Measurements from ENCODE around the gene DIP2B. TPM values are rescaled to one million over a fixed set of nuclear protein-coding genes. Genes with fewer than 3 reads are reported as not detected.

DIP2B gene
- total RNA-seq, 1 experiment from 2014 or later, result 20.0 TPM

- Histone ChIP-seq H3K27ac (ENCODE audit: insufficient read length, low read depth, low read length) (no peak overlapping the region), H3K27me3 (ENCODE audit: insufficient read depth, low read length) (no peaks in the 10 kb centered on the region), H3K4me2 (ENCODE audit: insufficient read depth, insufficient read length, low read length) (no peak overlapping the region), H2AK5ac (ENCODE audit: insufficient read length, low read length) (peak overlapping the region; percentile 41), H4K91ac (ENCODE audit: insufficient read length, low read depth, low read length) (no peak overlapping the region), H3K79me1 (ENCODE audit: insufficient read depth, low read depth, low read length, poor library complexity, severe bottlenecking) (no peaks in the 10 kb centered on the region), H3K79me2 (ENCODE audit: insufficient read depth, low read length) (peaks cover 3% of the 10 kb centered on the region; the same call in 1 of the 2 replicates), H2BK12ac (ENCODE audit: insufficient read length, low read depth, low read length) (no peak overlapping the region), H3K9ac (ENCODE audit: extremely low read depth, insufficient read length, low read length) (no peak overlapping the region), H4K8ac (replicated peaks; ENCODE audit: insufficient read length, low read depth, low read length) (no peak overlapping the region), H2AFZ (ENCODE audit: low read length) (no peak overlapping the region), H4K5ac (ENCODE audit: insufficient read length, low read depth, low read length) (no peak overlapping the region), H3K18ac (ENCODE audit: insufficient read length, low read depth, low read length) (no peak overlapping the region), H3K23ac (ENCODE audit: insufficient read length, low read depth, low read length) (no peak overlapping the region), H2BK15ac (ENCODE audit: low read depth, low read length) (no peak overlapping the region), H2BK120ac (ENCODE audit: low read depth, low read length, poor library complexity, severe bottlenecking) (no peak overlapping the region), H4K20me1 (ENCODE audit: control insufficient read depth, insufficient read depth, insufficient read length) (no peaks in the 10 kb centered on the region), H3K56ac (ENCODE audit: insufficient read length, low read depth, low read length) (no peak overlapping the region), H3T11ph (ENCODE audit: low read length) (no peak overlapping the region), H2BK20ac (ENCODE audit: low read depth, low read length, poor library complexity, severe bottlenecking) (no peak overlapping the region), H2BK5ac (ENCODE audit: insufficient read length, low read length) (no peak overlapping the region), H3K9me3 (ENCODE audit: control insufficient read depth, low read depth, low read length) (no peaks in the 10 kb centered on the region), H3K23me2 (ENCODE audit: insufficient read length, low read depth, low read length, poor library complexity, severe bottlenecking) (no peaks in the 10 kb centered on the region), H3K14ac (ENCODE audit: insufficient read depth, low read length) (no peak overlapping the region; the same call in 1 of the 2 replicates), H3K4me1 (ENCODE audit: insufficient read depth, low read length) (peaks cover 23% of the 10 kb centered on the region; the same call in 1 of the 2 replicates), H3K4ac (ENCODE audit: low read depth, low read length) (no peak overlapping the region)
- Mint-ChIP-seq H3K36me3 (ENCODE audit: insufficient read depth in 1 of 3, low read depth in 3 of 3) (no peaks in the 10 kb centered on the region), H3K4me1 (peaks cover 47 to 48% of the 10 kb centered on the region in 2 experiments), H3K4me3 (no peak overlapping the region), H3K27ac (peak overlapping the region; percentile 60 to 89 (median 89)), H3K27me3 (ENCODE audit: low read depth) (no peaks in the 10 kb centered on the region), H3K9me3 (no peaks in the 10 kb centered on the region)
- no peak for TF ChIP-seq CTCF (conservative IDR thresholded peaks at IDR 0.05)
- no CpG with 5 or more reads among the region's 1 CpG for WGBS (ENCODE audit: extremely low coverage, insufficient read length, low lambda C conversion rate)
- no peak for DNase-seq
Measured at GRCh38 chr12:50620978-50621360, 116.2 kb downstream of the DIP2B start.

Data from H9 (cell line).